SKM-1 treated with dmso at 0.1 percent for 144 hours (cell line): ENCODE data around the gene POLDIP2.
A peak's percentile ranks its signal among the peaks of the same experiment; 100 is the strongest.

Experiments
- DNase-seq: peaks from one replicate; lab custom pipeline; 2025; ENCODE audit not compliant: unreplicated experiment; lab: John Stamatoyannopoulos, UW

POLDIP2 gene

DNA sequence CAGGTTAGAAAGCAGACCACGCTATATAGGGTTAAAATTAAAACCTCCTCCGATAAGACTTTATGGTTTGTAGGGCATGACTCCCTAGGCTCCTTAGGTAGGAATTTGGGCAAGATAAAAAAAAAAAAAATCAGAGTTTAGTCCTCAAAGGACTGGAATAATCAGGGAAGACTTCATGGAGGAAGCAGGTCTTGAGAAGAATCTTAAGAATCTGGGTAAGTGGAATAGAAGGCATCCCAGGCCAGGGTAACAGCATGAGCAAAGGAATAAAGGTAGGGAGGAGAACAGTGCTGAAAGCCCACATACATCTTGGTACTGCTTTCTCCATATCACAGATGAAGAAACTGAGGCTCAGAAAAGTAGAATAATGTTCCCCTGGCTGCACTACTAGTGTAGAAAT is 33.2 kb upstream of the POLDIP2 start:
- no peak for DNase-seq

DNA sequence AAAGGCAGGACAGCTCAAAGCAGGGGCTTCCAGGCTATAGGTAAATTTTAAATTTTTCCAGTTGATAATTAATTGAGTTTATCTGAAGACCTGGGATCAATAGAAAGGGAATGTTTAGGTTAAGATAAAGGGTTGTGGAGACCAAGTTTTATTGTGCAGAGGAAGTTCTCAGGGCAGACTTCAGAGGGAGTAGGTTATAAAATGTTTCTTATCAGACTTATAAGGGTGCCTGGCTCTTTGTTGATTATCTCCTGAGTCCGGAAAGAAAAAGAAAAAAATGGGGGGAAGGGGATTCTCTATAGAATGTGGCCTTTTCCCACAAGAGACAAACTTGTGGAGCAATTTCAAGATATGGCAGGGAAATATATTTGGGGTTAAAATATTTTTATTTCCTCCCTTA is 32.8 kb upstream of the POLDIP2 start:
- DNase-seq, result no peak

DNA sequence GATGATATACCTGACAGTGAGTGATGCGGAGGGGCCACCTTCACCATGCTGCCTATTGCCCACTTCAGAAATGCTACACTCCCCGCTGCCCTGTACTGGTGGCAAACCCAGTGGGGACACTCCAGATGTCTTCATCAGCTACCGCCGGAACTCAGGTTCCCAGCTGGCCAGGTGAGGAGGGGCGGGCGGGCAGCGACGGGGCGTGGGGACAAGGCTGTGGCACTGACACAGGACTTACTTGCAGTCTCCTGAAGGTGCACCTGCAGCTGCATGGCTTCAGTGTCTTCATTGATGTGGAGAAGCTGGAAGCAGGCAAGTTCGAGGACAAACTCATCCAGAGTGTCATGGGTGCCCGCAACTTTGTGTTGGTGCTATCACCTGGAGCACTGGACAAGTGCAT is 30.8 kb upstream of the POLDIP2 start:
- DNase-seq, result no peak

DNA sequence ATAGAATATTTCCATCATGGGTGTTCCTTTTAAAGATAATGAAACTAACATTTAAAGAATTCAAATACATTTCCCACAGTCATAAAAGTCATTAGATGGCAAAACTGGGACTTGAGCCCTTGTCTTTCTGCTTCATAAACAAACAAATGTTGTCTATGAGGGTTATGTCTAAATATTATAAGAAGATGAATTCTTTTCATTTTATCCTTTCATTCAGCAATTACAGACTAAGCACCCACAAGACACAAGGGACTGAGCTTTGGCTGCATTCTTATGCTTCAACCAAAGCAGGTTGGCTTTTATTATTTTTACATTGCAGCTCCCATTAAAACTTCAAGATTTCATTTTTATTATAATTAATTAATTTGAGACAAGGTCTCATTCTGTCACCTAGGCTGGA is 29.1 kb upstream of the POLDIP2 start:
- DNase-seq, result no peak

DNA sequence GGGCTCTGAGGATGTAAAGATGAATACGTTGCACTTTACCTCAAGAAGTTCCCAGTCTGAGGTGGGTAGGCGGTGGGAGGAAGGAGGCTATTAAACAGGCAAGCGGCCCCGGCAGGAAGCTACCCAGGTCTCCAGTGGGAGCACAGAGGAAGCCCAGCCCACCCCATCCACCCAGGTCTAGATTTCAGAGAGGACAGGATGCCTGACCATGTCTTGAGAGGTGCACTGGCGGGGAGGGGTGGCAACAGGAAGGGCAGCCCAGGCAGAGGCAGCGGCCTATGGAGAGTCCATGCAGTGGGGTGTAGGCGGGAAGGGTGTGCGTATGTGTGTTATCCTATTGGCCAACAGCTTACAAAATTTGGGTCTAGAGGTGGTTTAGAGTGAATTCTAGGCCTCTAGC is 28.1 kb upstream of the POLDIP2 start:
- no peak for DNase-seq

DNA sequence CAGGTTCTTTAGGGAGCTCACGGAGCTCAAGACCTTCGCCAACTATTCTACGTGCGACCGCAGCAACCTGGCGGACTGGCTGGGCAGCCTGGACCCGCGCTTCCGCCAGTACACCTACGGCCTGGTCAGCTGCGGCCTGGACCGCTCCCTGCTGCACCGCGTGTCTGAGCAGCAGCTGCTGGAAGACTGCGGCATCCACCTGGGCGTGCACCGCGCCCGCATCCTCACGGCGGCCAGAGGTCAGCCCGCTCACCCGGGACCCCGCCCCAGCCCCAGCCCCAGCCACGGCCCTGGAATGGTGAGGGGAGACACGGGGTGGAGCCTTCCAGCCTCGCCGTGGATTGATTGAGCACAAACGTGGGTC is 27.7 kb upstream of the POLDIP2 start:
- no peak for DNase-seq

DNA sequence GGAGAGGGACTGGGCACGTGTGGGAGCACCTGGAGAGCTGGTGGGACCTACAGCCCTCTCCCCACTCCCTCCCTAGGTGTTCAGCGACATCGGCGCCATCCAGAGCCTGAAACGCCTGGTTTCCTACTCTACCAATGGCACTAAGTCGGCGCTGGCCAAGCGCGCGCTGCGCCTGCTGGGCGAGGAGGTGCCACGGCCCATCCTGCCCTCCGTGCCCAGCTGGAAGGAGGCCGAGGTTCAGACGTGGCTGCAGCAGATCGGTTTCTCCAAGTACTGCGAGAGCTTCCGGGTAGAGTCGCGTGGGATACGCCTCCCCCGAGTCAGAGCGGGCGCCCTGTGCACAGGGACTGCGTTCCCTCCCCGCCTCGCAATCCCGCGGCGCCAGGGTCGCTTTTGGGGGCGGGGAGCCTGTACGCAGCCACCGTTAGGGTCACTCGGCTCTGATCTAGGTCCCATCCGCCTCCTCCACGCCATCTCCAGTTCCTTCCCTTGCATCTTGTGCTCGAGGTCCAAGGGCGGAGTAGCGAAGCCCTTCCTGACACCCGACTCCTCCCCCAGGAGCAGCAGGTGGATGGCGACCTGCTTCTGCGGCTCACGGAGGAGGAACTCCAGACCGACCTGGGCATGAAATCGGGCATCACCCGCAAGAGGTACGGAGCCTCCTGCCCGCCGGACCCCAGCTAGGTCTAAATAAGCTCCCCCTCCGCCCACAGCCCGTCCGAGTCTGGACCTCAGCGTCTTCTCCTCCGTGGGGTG is 27.1 kb upstream of the POLDIP2 start:
- DNase-seq, result no peak

DNA sequence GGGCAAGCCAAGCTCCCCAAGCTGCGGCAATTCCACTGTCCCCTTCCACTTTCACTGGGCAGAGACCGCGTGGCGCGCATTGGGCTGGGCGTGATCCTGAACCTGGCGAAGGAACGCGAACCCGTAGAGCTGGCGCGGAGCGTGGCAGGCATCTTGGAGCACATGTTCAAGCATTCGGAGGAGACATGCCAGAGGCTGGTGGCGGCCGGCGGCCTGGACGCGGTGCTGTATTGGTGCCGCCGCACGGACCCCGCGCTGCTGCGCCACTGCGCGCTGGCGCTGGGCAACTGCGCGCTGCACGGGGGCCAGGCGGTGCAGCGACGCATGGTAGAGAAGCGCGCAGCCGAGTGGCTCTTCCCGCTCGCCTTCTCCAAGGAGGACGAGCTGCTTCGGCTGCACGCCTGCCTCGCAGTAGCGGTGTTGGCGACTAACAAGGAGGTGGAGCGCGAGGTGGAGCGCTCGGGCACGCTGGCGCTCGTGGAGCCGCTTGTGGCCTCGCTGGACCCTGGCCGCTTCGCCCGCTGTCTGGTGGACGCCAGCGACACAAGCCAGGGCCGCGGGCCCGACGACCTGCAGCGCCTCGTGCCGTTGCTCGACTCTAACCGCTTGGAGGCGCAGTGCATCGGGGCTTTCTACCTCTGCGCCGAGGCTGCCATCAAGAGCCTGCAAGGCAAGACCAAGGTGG is 24.0 kb upstream of the POLDIP2 start:
- no peak for DNase-seq

DNA sequence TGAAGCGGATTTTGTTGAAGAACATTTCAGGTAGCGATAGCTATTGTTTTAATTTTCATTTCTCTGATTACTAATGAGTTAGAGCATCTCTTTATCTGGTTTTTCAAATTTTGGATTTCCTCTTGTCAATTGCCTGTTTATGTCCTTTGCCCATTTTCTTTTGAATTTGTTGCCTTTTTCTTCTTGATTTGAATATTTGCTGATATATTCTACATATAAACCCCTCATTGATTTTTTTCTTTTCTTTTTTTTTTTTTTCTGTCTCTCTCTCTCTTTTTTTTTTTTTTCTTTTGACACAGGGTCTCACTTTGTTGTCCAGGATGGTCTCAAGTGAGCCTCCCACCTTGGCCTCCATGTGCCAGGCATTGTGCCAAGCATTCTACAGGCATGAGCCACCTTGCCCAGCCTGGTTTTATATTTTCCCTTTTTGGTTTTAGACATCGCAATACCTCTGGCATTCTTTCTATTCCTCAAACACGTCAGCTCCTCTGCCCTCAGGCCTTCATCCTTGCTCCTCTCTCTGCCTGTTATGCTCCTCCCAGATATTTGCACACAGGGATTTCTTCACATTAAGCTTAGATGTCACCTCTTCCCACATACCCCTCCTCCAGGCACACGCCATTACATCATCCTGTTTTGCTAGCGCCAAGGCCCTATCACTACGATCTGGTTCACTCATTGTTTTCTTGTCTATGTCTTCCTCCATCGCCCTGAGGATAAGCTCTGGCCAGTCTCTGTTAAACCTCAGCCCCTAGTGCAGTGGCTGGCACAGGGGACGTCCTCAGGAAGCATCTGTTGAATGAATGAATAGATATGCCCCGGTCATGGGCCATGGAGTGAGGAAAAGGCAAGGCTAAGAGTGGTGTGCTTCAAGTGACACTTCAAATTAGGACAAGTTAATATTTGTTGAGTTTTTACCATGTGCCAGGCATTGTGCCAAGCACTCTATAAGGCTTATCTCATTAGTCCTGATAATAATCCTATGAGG is 22.8 kb upstream of the POLDIP2 start:
- DNase-seq, result no peak

DNA sequence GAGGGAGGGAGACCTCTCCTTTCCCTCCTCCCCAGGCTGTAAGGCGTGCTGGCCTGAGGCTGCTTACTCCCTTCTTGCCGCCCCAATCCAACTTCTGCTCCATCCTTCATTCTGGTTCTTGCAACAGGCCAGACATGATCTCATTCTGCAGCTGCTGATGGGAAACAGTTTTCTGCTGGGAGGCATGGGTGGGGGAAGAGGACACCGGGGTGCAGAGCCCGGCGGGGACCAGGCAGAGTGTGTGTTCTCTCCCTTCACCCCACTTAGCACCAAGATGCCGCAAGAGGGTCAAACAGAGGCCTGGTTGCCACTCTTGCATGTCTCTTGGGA is 15.6 kb upstream of the POLDIP2 start:
- DNase-seq, result no peak

DNA sequence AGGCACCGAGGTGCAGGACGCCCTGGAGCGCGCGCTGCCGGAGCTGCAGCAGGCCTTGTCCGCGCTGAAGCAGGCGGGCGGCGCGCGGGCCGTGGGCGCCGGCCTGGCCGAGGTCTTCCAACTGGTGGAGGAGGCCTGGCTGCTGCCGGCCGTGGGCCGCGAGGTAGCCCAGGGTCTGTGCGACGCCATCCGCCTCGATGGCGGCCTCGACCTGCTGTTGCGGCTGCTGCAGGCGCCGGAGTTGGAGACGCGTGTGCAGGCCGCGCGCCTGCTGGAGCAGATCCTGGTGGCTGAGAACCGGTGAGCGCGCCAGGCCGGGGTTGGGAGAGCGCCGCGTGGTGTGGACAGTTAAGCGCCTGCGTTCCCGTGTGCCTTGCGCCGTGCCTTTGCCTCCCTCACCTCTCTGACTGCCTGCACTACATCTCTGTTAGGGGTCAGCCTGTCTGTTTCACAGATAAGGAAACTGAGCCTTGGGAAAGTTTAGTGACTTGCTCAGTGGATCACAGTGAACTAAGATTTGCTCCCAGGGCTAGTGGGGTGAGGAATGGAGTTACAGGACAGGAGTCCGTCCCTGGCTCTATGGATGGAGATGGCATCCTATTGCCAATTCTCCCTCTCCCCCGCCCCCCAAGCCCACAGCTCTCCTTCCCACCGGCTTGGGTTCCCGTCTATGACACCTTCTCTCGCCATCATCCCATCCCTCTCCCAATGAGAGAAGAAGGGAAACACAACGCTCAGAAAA is 15.0 kb upstream of the POLDIP2 start:
- DNase-seq, result no peak

DNA sequence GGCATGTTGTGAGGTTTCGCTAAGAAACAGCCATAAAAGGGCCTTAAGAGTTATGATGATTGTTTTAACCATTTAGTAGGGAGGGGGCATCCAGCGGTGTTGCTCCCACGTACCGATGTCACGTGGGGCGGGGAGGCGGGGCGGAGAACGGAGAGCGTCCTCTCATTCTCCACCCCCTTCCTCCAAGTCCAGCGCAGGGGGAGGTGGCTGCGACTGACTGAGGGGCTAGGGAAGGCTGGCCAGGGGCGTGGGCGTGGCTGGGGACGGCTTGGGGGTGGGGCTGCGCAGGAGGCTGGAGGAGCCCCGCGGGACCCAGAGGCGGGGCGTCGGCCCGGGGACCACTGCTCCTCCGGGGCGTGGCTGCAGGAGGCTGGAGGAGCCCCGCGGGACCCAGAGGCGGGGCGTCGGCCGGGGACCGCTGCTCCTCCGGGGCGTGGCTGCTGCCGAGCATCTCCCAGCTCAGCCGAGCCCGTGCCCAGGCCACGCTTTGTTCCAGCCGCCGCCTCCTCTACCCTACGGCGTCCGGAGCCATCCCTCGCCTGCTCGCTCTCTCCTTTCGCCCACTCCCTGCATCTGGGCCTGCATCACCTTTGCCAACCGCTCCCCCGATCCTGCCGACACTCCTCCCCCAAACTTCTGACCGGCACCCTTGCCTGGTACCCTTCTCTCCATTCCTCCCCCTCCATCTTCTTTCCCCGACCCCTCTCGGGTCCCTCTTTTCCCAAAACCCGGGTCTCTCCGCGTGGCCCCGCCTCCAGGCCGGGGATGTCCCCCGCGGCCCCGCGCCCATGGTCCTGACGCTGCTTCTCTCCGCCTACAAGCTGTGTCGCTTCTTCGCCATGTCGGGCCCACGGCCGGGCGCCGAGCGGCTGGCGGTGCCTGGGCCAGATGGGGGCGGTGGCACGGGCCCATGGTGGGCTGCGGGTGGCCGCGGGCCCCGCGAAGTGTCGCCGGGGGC is 14.2 kb upstream of the POLDIP2 start, which contains the start of gene SARM1:
Gene SARM1 (plus strand): TSS at position 450 of the 958 bp plus-strand sequence. CDS start 339 bp downstream, at position 789.
- no peak for DNase-seq

DNA sequence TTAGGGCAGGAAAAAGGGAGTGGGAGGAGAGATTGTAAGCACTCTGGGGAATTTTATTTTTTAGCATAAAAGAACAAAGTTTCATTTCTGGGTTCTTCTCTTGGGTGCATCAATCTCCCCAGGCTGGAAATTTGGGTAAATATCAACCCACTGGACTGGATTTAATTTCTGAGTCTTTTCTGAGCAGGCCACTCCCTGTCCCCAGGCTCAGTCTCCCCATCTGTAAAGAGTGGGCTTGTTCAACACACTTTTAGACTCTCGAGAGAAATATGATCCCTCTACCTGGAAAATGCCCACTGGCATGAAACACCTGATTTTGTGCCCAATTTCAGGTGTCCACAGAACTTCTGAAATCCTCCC is 13.4 kb upstream of the POLDIP2 start:
- DNase-seq, result no peak

DNA sequence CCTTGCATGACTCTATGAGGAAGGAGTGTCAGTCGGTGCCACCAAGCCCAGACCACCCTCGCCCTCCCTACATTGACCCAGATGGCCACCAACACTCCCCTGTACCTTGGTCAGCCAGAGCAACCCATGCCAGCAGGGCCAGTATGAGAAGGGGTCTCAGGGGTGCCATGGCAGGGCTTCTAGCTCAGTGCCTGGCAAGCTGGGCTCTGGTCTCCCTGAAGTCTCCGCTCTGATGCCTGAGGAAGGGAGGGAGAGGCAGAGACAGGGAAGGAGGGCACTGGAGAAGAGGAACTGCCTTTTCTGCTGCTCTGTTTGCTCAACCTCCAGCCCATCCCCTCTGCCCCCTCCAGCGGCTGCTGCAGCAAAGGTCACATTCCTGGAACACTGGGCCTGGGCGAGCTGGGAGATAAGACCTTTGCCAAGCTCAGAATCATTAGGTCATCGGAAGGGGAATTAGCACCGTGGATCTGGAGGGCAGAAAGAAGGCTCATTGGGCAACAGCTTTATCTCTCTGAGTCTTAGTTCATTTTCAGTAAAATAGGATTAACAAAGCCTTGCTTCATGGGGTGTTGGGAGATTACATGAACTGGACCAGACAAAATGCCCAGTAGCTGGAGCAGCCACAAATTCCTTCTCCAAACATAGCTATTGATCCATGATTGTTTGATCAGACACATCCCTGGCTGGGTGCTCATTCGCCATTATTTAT is 12.9 kb upstream of the POLDIP2 start, which contains the start of gene VTN:
Gene VTN (minus strand): TSS at position 273 of the 709 bp plus-strand sequence. CDS start 104 bp downstream, at position 169.
- DNase-seq, result peak; percentile 46

DNA sequence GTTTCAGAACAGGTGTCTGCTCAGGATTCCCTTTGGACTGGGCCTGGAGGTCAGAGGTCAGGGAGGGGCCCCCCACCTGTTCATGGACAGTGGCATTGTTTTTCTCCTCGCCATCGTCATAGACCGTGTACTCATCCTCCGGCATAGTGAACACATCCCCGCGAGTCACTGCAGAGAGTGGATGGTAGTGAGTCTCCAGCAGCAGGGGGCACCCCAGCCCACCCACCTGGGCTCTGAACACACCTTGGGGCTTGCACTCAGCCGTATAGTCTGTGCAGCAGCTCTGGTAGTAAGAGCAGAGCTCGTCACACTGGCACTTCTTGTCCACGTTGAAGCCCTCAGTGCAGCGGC is 12.3 kb upstream of the POLDIP2 start:
- no peak for DNase-seq

DNA sequence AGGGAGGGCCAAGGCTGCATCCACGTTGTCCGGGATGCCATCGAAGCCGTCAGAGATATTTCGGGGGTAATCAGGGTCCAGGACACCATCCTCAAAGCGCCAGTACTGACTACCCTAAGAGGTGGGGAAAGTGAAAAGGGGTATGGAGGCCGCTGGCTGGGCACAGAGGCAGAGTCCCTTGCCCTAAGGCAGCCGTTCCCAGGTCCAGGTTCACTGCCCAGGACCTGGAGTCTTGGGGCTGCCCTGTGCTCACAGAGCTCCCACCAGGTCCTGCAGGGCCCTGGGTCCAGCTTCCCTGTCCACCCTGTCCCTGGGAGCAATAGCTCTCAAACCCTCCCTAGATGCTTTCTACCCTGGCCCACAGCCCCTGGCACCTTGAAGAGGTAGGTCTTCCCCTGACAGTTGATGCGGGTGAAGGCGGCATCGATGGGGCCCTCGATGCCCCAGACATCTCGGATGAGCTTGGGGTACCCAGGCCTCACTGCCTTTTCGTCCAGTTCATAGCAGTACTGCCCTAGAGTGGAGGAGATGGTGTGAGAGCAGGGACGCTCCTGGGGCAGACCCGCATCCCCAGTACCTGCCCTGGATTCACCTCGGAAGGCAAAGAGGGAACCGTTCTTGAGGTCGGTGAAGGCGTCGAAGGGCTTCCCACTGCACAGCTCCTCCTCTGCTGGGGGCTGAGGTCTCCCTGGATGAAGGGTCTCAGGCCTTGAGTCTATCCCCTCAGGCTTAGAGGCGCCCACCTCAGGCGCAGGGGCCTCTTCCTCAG is 11.8 kb upstream of the POLDIP2 start:
- no peak for DNase-seq

DNA sequence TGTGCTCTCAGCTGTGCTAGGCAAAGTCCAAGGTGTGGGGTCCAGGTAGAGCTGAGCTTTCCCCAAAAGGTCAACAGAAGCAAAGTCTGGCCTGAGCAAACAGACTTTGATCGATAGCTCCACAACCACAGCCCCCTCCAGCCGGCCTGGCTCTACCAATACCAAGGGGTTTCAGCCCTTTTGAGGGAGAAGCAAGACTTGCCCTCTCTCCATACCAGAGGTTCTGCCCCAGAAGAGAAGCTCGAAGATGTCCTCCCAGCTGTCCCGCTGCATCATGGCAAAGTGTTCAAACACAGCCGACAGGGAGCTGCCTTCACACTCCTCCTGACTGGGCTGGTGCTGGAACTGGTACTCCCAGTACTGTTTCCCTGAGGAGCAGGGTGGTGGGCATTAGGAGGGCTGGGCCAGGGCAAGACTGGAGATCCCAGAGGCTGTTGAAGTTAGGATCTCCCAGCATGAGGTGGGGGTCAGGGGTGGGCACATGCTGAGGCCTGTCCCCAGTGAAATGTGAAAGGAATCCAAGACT is 11.0 kb upstream of the POLDIP2 start:
- DNase-seq, result no peak

DNA sequence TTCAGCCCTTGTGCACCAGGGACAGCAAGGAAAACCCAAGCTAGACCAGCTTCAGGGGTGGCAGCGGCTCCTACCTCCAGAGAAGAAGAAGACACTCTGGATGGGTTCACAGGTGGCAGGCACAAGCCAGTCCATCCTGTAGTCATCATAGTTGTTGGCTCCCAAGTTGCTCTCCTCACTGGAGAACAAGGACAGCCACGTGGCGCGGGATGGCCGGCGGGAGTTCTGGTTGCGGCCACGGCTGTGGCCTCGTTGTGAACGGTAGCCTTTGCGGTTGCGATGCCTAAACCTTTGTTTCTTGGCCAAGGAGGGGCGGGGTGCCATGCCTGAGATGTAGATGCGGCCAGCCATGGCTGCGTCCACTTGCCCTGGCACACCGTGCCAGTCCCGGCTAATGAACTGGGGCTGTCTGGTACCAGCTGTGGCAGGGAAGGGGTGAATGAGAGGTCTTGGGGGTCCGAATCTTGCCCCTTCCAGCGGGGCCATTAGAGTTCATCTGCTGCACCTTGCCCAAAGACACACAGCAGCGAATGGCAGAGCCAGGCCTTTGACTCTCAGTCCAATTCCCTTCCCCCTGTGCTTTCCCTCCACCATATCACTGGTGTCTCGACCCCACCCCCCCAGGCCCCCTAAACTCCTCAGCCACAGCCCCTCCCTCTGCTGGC is 10.4 kb upstream of the POLDIP2 start:
- no peak for DNase-seq
